ENCODE results near the gene ANGPTL4.
A peak's percentile ranks its signal among the peaks of the same experiment; 100 is the strongest.

Gene ANGPTL4

GRCh38 chr19:8412783-8413628 lies 49.1 kb downstream of the ANGPTL4 start, which contains the start of gene MARCHF2:
MARCHF2 (plus strand) TSS chr19:8413305; CDS start chr19:8421841, 8,536 bp downstream.
- peak; percentile 97 for DNase-seq (ENCODE audit: low read depth, low spot score)
- H3K4me3 ChIP-seq (ENCODE audit: low read depth, low read length) = peak within 1 kb of the TSS; percentile 63
- TF ChIP-seq CTCF (IDR thresholded peaks at IDR 0.05; ENCODE audit: low read depth, low read length) = peak; percentile 56
- in situ Hi-C loops (cut with HindIII; ENCODE audit: low sequenced_read_pairs) = no loop called here

GRCh38 chr19:8413629-8413995 lies 49.7 kb downstream of the ANGPTL4 start:
- no peak for DNase-seq (ENCODE audit: low read depth, low spot score)
- H3K4me3 ChIP-seq (ENCODE audit: low read depth, low read length) = peak overlapping the region; percentile 63
- in situ Hi-C loops (cut with HindIII; ENCODE audit: low sequenced_read_pairs) = no loop called here
- no peak for TF ChIP-seq CTCF (IDR thresholded peaks at IDR 0.05; ENCODE audit: low read depth, low read length)

GRCh38 chr19:8416796-8417195 lies 52.8 kb downstream of the ANGPTL4 start:
- no peak overlapping the region for H3K4me3 ChIP-seq (ENCODE audit: low read depth, low read length)
- no peak for TF ChIP-seq CTCF (IDR thresholded peaks at IDR 0.05; ENCODE audit: low read depth, low read length)
- no peak for DNase-seq (ENCODE audit: low read depth, low spot score)
- in situ Hi-C loops (cut with HindIII; ENCODE audit: low sequenced_read_pairs) = no loop called here

GRCh38 chr19:8421484-8422461 lies 57.8 kb downstream of the ANGPTL4 start:
- no peak for DNase-seq (ENCODE audit: low read depth, low spot score)
- TF ChIP-seq CTCF (IDR thresholded peaks at IDR 0.05; ENCODE audit: low read depth, low read length) = no peak
- no peak overlapping the region for H3K4me3 ChIP-seq (ENCODE audit: low read depth, low read length)
- in situ Hi-C loops (cut with HindIII; ENCODE audit: low sequenced_read_pairs) = no loop called here

GRCh38 chr19:8423817-8424223 lies 59.9 kb downstream of the ANGPTL4 start:
- no peak for TF ChIP-seq CTCF (IDR thresholded peaks at IDR 0.05; ENCODE audit: low read depth, low read length)
- peak; percentile 95 for DNase-seq (ENCODE audit: low read depth, low spot score)
- in situ Hi-C loops (cut with HindIII; ENCODE audit: low sequenced_read_pairs) = no loop called here
- no peak overlapping the region for H3K4me3 ChIP-seq (ENCODE audit: low read depth, low read length)

Data from astrocyte of the spinal cord (primary cell).